DOHH2 (cell line): ENCODE results near the gene PIAS3.

ENCODE experiments used
- CTCF ChIP-seq: fragments of 200-600 bp; sonication (generic); IDR thresholded peaks from one replicate; pipeline ENCODE4 v1.5.1; 2014; ENCODE audit warnings: antibody characterized with exemption, mild to moderate bottlenecking, low read depth, low read length; ENCODE audit not compliant: poor library complexity, severe bottlenecking
- EZH2phosphoT487 ChIP-seq: fragments of 200-600 bp; sonication (generic); IDR thresholded peaks from 2 replicates; pipeline ENCODE4 v1.6.1; 2017; ENCODE audit warnings: borderline replicate concordance, mild to moderate bottlenecking, antibody characterized with exemption, low read length, moderate library complexity, mixed read lengths

GRCh38 chr1:145863282-145864018 lies 4.6 kb upstream of the PIAS3 start:
- no peak for TF ChIP-seq CTCF
- TF ChIP-seq EZH2phosphoT487 = no peak
